ENCODE measurements around the gene ZC3HAV1. TPM values are rescaled to one million over a fixed set of nuclear protein-coding genes. Genes with fewer than 3 reads are reported as not detected.

The ZC3HAV1 gene
- total RNA-seq, 6 donors from 2014 or later = 30.2 to 47.6 (median 33.5) TPM

DNA sequence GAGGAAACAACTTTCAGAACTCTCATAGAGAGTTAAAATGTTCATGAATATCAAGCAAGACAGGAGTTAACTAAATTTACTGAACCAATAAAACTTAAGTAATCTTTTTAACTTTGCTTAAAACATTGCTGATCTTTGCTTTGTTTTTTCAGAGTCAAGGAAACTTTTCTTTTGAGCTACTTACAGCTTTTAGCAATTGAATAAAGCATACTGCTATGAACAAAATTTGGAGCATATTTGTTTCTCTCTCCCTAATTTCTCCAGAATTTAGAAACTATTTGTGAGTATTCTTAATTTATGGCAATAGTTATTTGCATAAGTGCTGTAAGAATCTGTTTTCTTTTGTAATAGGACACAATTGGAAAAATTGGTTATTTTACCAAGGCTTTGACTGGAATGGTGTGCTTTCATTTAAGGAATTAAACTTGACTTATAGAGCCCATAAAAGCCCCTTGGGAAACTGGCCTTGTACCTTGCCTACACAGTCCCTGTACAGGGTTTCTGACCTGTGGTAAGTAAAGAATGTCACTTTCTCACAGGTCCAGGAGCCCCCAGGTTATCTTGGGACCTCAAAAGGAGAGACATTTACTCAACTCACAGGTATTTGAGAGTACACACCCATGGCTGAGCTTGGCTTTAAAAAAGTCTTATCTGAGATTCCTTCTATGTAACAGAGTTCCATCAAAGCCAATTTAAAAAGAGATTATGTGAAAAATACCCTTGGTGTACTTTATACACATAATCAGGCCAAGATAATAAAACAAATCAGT, 105.0 kb downstream of the ZC3HAV1 start:
- H3K27ac ChIP-seq = no peak overlapping the region
- ATAC-seq (ENCODE audit: low FRiP score in 2 of 2) (no peak), DNase-seq (no peak)

DNA sequence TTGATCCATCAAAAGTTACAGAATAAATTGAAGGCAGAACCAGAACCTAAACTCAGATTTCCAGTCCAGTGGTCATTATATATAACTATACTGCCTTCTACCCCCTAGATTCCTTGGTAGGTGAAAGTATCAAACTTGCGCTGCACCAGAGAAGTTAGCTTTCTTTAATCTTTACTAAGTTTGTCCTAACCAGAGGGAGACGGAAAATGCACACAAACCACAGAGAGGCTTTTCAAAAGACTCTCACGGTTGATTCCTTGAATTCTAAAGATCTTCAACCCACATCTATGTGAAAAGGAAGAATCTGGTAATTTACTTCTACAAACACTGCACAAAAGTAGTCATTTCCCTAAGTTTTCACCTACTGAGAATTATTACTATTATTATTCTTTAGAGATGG, 110.1 kb downstream of the ZC3HAV1 start:
- no peaks in the 10 kb centered on the region for H3K27me3 ChIP-seq
- DNase-seq (no peak), ATAC-seq (ENCODE audit: low FRiP score in 2 of 2) (no peak)
- TF ChIP-seq, protein P1, sequence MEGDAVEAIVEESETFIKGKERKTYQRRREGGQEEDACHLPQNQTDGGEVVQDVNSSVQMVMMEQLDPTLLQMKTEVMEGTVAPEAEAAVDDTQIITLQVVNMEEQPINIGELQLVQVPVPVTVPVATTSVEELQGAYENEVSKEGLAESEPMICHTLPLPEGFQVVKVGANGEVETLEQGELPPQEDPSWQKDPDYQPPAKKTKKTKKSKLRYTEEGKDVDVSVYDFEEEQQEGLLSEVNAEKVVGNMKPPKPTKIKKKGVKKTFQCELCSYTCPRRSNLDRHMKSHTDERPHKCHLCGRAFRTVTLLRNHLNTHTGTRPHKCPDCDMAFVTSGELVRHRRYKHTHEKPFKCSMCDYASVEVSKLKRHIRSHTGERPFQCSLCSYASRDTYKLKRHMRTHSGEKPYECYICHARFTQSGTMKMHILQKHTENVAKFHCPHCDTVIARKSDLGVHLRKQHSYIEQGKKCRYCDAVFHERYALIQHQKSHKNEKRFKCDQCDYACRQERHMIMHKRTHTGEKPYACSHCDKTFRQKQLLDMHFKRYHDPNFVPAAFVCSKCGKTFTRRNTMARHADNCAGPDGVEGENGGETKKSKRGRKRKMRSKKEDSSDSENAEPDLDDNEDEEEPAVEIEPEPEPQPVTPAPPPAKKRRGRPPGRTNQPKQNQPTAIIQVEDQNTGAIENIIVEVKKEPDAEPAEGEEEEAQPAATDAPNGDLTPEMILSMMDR (IDR thresholded peaks at IDR 0.05) = no peak
- no peak for TF ChIP-seq POLR2A (IDR thresholded peaks at IDR 0.05)
- no peak for TF ChIP-seq POLR2AphosphoS5 (IDR thresholded peaks at IDR 0.05)
- TF ChIP-seq EP300 (IDR thresholded peaks at IDR 0.05) = no peak
- no peaks in the 10 kb centered on the region for H3K36me3 ChIP-seq
- H3K27ac ChIP-seq = no peak overlapping the region
- WGBS, 2 donors = 82 to 96% methylated on average over 3 of the region's 3 CpGs
- H3K9me3 ChIP-seq = peaks cover 0 to 2% (median 0%) of the 10 kb centered on the region in 4 donors
- H3K4me3 ChIP-seq = no peak overlapping the region
- no peaks in the 10 kb centered on the region for H3K4me1 ChIP-seq

More for the DNA sequence above, 105.0 kb downstream of the ZC3HAV1 start:
- H3K4me3 ChIP-seq = no peak overlapping the region
- H3K27me3 ChIP-seq = no peaks in the 10 kb centered on the region
- H3K36me3 ChIP-seq = no peaks in the 10 kb centered on the region
- no peaks in the 10 kb centered on the region for H3K4me1 ChIP-seq
- H3K9me3 ChIP-seq = peaks cover 0 to 4% (median 1%) of the 10 kb centered on the region in 4 donors
- TF ChIP-seq EP300 (IDR thresholded peaks at IDR 0.05) = no peak
- no peak for TF ChIP-seq POLR2AphosphoS5 (IDR thresholded peaks at IDR 0.05)

Other genes starting within 250 kb of the ZC3HAV1 start
- gene KIAA1549, start 128.3 kb downstream of the ZC3HAV1 start, total RNA-seq = 10 to 100 TPM in 1 of 6 donors, 1 to 10 TPM in 5; 4.1 to 10.2 (median 5.3) TPM
- gene ZC3HAV1L, start 73.7 kb downstream of the ZC3HAV1 start, total RNA-seq = 10 to 100 TPM in 2 of 6 donors, 1 to 10 TPM in 4; 3.4 to 12.6 (median 8.3) TPM
- 10 to 100 TPM in 5 of 6 donors, 1 to 10 TPM in 1; 8.1 to 29.3 (median 17.1) TPM for gene UBN2, start 121.5 kb upstream of the ZC3HAV1 start, total RNA-seq
- 10 to 100 TPM in 2 of 6 donors, 1 to 10 TPM in 4; 2.1 to 19.7 (median 9.2) TPM for gene FMC1, start 231.6 kb upstream of the ZC3HAV1 start, total RNA-seq

Data from upper lobe of left lung (tissue), 6 donors.